Keratinocyte (primary cell): ENCODE measurements around the gene SF3A1. TPM values are rescaled to one million over a fixed set of nuclear protein-coding genes. Genes with fewer than 3 reads are reported as not detected.

Experiments used
- DNase-seq: peaks from one replicate; pipeline ENCODE4 v3.0.0-alpha.2; 2011; ENCODE audit warnings: low read depth, missing footprints, low spot score
- FAIRE-seq: peaks from 2 replicates; lab custom pipeline; 2011; peaks lifted over from hg19 to GRCh38; lab: Jason Lieb, UNC
- H2AFZ ChIP-seq: 2 replicates; pipeline ENCODE4 v1.6.0; 2012; ENCODE audit warnings: low read length, control low read depth, inconsistent platforms; ENCODE audit not compliant: control insufficient read depth
- H3K27ac ChIP-seq: 2 replicates; pipeline ENCODE4 v1.5.1; 2011; ENCODE audit warnings: low read length; ENCODE audit not compliant: control insufficient read depth, insufficient read depth
- H3K27me3 ChIP-seq: 3 replicates; pipeline ENCODE4 v1.6.0; 2011; ENCODE audit warnings: low read length; ENCODE audit not compliant: control insufficient read depth, insufficient read depth; ENCODE audit errors: extremely low read depth
- H3K36me3 ChIP-seq, 2 experiments: 2 replicates in 1 of 2; 3 replicates in 1 of 2; pipeline ENCODE4 v1.5.1; 2011; ENCODE audit warnings: low read length in 2 of 2, mild to moderate bottlenecking in 1 of 2; ENCODE audit not compliant: control insufficient read depth in 2 of 2, insufficient read depth in 2 of 2; ENCODE audit errors: extremely low read depth in 1 of 2
- H3K4me1 ChIP-seq: 3 replicates; pipeline ENCODE4 v1.5.1; 2011; ENCODE audit warnings: low read length; ENCODE audit not compliant: control insufficient read depth, insufficient read depth; ENCODE audit errors: extremely low read depth
- H3K4me2 ChIP-seq: 3 replicates; pipeline ENCODE4 v1.6.0; 2011; ENCODE audit warnings: low read depth, low read length; ENCODE audit not compliant: control insufficient read depth, insufficient read depth; ENCODE audit errors: extremely low read depth
- H3K4me3 ChIP-seq, 3 experiments: fragments of 200-600 bp in 1 of 3; sonication (generic) in 1 of 3; 2 replicates in 2 of 3; 3 replicates in 1 of 3; pipeline ENCODE4 v1.5.1; 2011 to 2016; ENCODE audit warnings: low read length in 3 of 3, mild to moderate bottlenecking in 3 of 3, control low read depth in 2 of 3, inconsistent platforms in 1 of 3, low read depth in 1 of 3, mixed read lengths in 1 of 3, mixed run types in 1 of 3, moderate library complexity in 1 of 3; ENCODE audit not compliant: control insufficient read depth in 2 of 3, insufficient read depth in 2 of 3; ENCODE audit errors: extremely low read depth in 1 of 3
- H3K79me2 ChIP-seq: 2 replicates; pipeline ENCODE4 v1.6.0; 2012; ENCODE audit warnings: low read length; ENCODE audit not compliant: control insufficient read depth, insufficient read depth
- H3K9ac ChIP-seq: 3 replicates; pipeline ENCODE4 v1.6.0; 2011; ENCODE audit warnings: low read length; ENCODE audit not compliant: control insufficient read depth, insufficient read depth; ENCODE audit errors: extremely low read depth
- H3K9me1 ChIP-seq: 3 replicates; pipeline ENCODE4 v1.6.0; 2011; ENCODE audit warnings: low read length; ENCODE audit not compliant: control insufficient read depth, insufficient read depth; ENCODE audit errors: extremely low read depth
- H3K9me3 ChIP-seq: 2 replicates; pipeline ENCODE4 v1.5.1; 2012; ENCODE audit warnings: low read depth, low read length; ENCODE audit not compliant: control insufficient read depth
- H4K20me1 ChIP-seq: 3 replicates; pipeline ENCODE4 v1.6.0; 2011; ENCODE audit warnings: low read length; ENCODE audit not compliant: control insufficient read depth, insufficient read depth; ENCODE audit errors: extremely low read depth
- EZH2 ChIP-seq: IDR thresholded peaks from one replicate; pipeline ENCODE4 v1.6.1; 2012; ENCODE audit warnings: inconsistent platforms, mild to moderate bottlenecking, low read length, moderate library complexity
- dilution Hi-C: fragments of 300-500 bp; cut with MboI; formaldehyde crosslinking; loops from one replicate; pipeline ENCODE4 v1.7.0; 2020; ENCODE audit warnings: low sequenced_read_pairs; ENCODE audit not compliant: extremely low pct_ligation_motif_present
- polyA plus RNA-seq, 5 experiments: library from polyadenylated mRNA; depleted of rRNA in 3 of 5; stranded (reverse) in 3 of 5; stranded (forward) in 1 of 5; unstranded in 1 of 5; fragments of >200 nt; gene quantifications; 1 replicate in 1 of 5; 2 replicates in 3 of 5; 3 replicates in 1 of 5; pipeline versions ENCODE4 v1.2.1 to v1.2.3, GENCODE V29; 2011 to 2012; ENCODE audit warnings: missing spikeins in 2 of 5, low read depth in 1 of 5, low replicate concordance in 1 of 5
- TF ChIP-seq, protein P1 (sequence below), 3 experiments: IDR thresholded peaks in 1 of 3; conservative IDR thresholded peaks in 1 of 3; optimal IDR thresholded peaks in 1 of 3; 2 replicates in 2 of 3; 3 replicates in 1 of 3; pipeline versions ENCODE3 to v1.5.1; 2011; ENCODE audit warnings: low read length in 3 of 3, mild to moderate bottlenecking in 3 of 3, moderate library complexity in 2 of 3, control low read depth in 1 of 3, inconsistent platforms in 1 of 3; ENCODE audit not compliant: insufficient read depth in 2 of 3; ENCODE audit errors: extremely low read depth in 1 of 3

SF3A1 gene
- polyA plus RNA-seq, 1 donor (not counting 4 experiments of a cell fraction or from before 2014, with no cell fraction given), result 34.2 TPM

DNA sequence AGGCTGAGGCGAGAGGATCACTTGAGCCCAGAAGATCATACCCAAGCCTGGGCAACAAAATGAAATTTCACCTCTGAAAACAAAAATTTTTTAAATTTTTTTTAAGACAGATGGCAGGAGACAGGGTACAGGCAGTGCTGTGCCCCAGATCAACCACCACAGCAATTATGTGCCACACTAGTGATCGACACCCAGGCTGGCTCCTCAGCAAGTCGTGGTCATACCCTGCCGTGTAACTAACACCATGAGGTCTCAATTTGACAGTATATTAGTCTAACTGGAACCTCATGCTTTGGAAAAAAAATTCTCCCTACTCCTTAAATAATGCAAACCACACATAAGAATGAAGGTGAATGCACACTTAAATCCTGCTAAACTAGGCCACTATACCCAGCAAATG is 8.3 kb downstream of the SF3A1 start:
- Histone ChIP-seq H3K9me3 (no peaks in the 10 kb centered on the region), H3K36me3 (peaks cover 35 to 63% of the 10 kb centered on the region in 2 experiments), H3K9ac (no peak overlapping the region), H3K4me1 (no peaks in the 10 kb centered on the region), H3K79me2 (peaks cover 56% of the 10 kb centered on the region), H3K27ac (no peak overlapping the region), H3K4me3 (no peak overlapping the region), H3K4me2 (no peak overlapping the region), H2AFZ (no peak overlapping the region), H4K20me1 (peaks cover 2% of the 10 kb centered on the region), H3K27me3 (no peaks in the 10 kb centered on the region), H3K9me1 (no peaks in the 10 kb centered on the region)
- TF ChIP-seq, protein P1, sequence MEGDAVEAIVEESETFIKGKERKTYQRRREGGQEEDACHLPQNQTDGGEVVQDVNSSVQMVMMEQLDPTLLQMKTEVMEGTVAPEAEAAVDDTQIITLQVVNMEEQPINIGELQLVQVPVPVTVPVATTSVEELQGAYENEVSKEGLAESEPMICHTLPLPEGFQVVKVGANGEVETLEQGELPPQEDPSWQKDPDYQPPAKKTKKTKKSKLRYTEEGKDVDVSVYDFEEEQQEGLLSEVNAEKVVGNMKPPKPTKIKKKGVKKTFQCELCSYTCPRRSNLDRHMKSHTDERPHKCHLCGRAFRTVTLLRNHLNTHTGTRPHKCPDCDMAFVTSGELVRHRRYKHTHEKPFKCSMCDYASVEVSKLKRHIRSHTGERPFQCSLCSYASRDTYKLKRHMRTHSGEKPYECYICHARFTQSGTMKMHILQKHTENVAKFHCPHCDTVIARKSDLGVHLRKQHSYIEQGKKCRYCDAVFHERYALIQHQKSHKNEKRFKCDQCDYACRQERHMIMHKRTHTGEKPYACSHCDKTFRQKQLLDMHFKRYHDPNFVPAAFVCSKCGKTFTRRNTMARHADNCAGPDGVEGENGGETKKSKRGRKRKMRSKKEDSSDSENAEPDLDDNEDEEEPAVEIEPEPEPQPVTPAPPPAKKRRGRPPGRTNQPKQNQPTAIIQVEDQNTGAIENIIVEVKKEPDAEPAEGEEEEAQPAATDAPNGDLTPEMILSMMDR (optimal IDR thresholded peaks at IDR 0.05 in 1 of 3, IDR thresholded peaks at IDR 0.05 in 1 of 3, conservative IDR thresholded peaks at IDR 0.05 in 1 of 3; ENCODE audit: extremely low read depth in 1 of 3, insufficient read depth in 2 of 3, low read length in 3 of 3), result no peak
- no peak for TF ChIP-seq EZH2
- FAIRE-seq (no peak), DNase-seq (no peak)
- dilution Hi-C loops, result no loop called here

DNA sequence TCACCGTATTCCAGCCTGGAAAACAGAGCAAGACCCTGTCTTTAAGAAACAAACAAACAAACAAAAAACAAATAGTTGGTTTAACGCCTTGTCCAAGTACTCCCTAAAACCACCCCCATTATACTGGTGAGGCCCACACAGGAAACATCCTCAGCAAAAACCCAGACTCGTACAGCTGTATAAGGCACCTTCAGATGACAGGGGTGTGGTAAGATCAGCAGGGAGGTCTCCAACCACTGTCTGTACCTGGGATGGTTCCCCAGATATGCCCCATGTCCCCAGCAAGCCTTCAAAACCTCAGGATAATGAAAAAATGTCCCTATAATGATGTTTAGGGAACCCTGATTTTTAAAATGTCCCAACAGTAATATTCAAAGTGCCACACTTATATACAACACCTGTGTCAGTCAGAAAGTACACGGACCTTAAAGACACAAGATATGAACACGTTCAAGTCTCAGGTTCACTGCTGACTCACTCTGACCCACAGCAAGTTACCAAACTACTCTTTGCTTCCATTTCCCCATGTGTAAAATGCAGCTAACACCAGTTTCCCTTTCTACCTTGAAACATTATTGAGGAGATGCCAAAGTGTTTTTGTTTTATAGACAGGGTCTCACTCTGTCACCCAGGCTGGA is 9.3 kb downstream of the SF3A1 start:
- H3K4me1 ChIP-seq, result no peaks in the 10 kb centered on the region
- peaks cover 40 to 64% of the 10 kb centered on the region in 2 experiments for H3K36me3 ChIP-seq
- no peak overlapping the region for H3K27ac ChIP-seq
- H4K20me1 ChIP-seq, result peaks cover 2% of the 10 kb centered on the region
- no peaks in the 10 kb centered on the region for H3K27me3 ChIP-seq
- DNase-seq (no peak), FAIRE-seq (no peak)
- H2AFZ ChIP-seq, result no peak overlapping the region
- no peak overlapping the region for H3K9ac ChIP-seq
- H3K79me2 ChIP-seq, result peaks cover 50% of the 10 kb centered on the region
- H3K4me2 ChIP-seq, result no peak overlapping the region
- no peaks in the 10 kb centered on the region for H3K9me3 ChIP-seq
- dilution Hi-C loops, result no loop called here
- no peaks in the 10 kb centered on the region for H3K9me1 ChIP-seq
- TF ChIP-seq EZH2, result no peak
- TF ChIP-seq, protein P1 (optimal IDR thresholded peaks at IDR 0.05 in 1 of 3, IDR thresholded peaks at IDR 0.05 in 1 of 3, conservative IDR thresholded peaks at IDR 0.05 in 1 of 3; ENCODE audit: extremely low read depth in 1 of 3, insufficient read depth in 2 of 3, low read length in 3 of 3), result no peak
- no peak overlapping the region for H3K4me3 ChIP-seq
